ENCODE data around the gene ACSM2B. TPM values are rescaled to one million over a fixed set of nuclear protein-coding genes. Genes with fewer than 3 reads are reported as not detected.
"Not testable (repeated sequence)": the region's sequence is repeated elsewhere in the genome, so short reads cannot be mapped to it uniquely, and the experiment has no call there.

ACSM2B gene

GRCh38 chr16:20490994-20491393 is 85.2 kb downstream of the ACSM2B start:
- H3K23ac ChIP-seq (ENCODE audit: low read length); H4K5ac ChIP-seq (ENCODE audit: low read length); H3K4ac ChIP-seq (ENCODE audit: low read depth, low read length); H3K9ac ChIP-seq (ENCODE audit: low read length); H3K4me2 ChIP-seq (ENCODE audit: low read length); H3K4me3 ChIP-seq (ENCODE audit: low read length); H4K8ac ChIP-seq (ENCODE audit: low read depth, low read length); H3K79me2 ChIP-seq (ENCODE audit: control insufficient read depth, insufficient read depth, low read length); H3K79me1 ChIP-seq (ENCODE audit: low read length); H2BK5ac ChIP-seq (ENCODE audit: low read length); H3K4me1 ChIP-seq (ENCODE audit: control insufficient read depth, low read depth, low read length); DNase-seq; H3K27ac ChIP-seq (ENCODE audit: low read depth, low read length); H3K27me3 ChIP-seq (ENCODE audit: insufficient read depth, low read length, poor library complexity); H2BK120ac ChIP-seq (ENCODE audit: low read depth, low read length); H3K36me3 ChIP-seq (ENCODE audit: control insufficient read depth, insufficient read depth, low read length); H3K56ac ChIP-seq (ENCODE audit: low read length); H2AK5ac ChIP-seq (ENCODE audit: low read length); H2BK15ac ChIP-seq (replicated peaks; ENCODE audit: low read depth); H3K18ac ChIP-seq (ENCODE audit: low read length): not testable (repeated sequence)
- WGBS (ENCODE audit: extremely low coverage, insufficient coverage, low lambda C conversion rate), result no CpG with 5 or more reads among the region's 3 CpGs

Small RNA genes lying within 50 kb of the gene (small RNA-seq; reads per million reads assigned to genes)
- not detected for gene AC141273.3 (ENCODE audit: insufficient read depth)

Data from mesendoderm (in vitro differentiated cells).